Measurements from ENCODE around the gene TSGA10. TPM values are rescaled to one million over a fixed set of nuclear protein-coding genes. Genes with fewer than 3 reads are reported as not detected.
A peak's percentile ranks its signal among the peaks of the same experiment; 100 is the strongest.
"Not testable (repeated sequence)": the region's sequence is repeated elsewhere in the genome, so short reads cannot be mapped to it uniquely, and the experiment has no call there.

Gene TSGA10
- total and polyA plus RNA-seq, 2 donors from 2014 or later, result 5.3 to 16.1 TPM

DNA sequence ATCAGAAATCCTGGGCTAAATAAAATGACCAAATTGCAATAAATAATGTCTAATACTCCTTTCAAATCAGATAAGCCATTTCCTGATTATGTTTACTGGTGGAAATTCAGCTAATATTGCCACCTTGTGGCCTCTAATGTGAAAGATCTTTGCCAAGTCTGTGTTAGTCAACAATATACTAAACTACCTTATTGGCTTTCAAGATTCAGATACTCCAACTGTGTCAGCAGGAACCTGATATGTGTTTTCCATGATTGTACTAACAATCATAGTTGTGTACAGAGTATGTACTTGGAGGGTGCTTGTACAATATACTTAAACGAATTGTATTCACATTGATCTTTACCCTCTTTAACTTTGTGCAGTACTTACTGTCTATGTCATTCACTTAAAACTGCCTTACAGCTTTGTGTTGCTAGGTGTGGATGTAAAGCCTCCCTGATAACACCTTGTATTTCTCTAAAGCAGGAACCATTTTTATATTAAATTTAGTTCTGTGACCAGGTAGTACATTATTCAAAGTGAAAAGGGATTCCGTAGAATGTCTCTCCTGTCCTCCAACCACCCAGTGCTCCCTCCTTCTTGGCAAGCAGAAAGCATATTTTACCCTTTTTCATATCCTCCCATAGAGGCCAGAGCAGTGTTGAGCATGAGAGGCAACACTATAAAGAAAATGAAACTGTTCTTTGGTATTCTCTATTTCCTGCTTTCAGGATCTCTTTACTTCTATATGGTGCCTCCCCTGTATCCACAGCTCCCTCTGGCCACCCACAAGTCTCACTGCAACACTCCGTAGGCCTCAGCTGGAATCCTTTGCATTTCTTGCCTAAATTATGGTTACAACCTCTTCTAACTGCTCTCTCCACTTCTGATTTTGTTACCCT is 88.4 kb downstream of the TSGA10 start:
- DNase-seq (peak in 2 of 5 donors; percentile 53 to 63), FAIRE-seq (peak; percentile 76)
- H3K9me3 ChIP-seq (ENCODE audit: control insufficient read depth in 2 of 3, insufficient read depth in 1 of 3, low read length in 3 of 3), result no peaks in the 10 kb centered on the region
- peaks cover 0 to 4% (median 0%) of the 10 kb centered on the region in 3 donors for H3K4me1 ChIP-seq (ENCODE audit: control insufficient read depth in 2 of 3, insufficient read depth in 2 of 3, low read depth in 1 of 3, low read length in 3 of 3)
- H3K36me3 ChIP-seq (ENCODE audit: control insufficient read depth in 2 of 3, insufficient read depth in 3 of 3, low read length in 3 of 3), result no peaks in the 10 kb centered on the region
- H3K27me3 ChIP-seq (ENCODE audit: control insufficient read depth, insufficient read depth, low read length), result no peaks in the 10 kb centered on the region
- no peak overlapping the region for H3K4me3 ChIP-seq (ENCODE audit: low read length in 3 of 3)
- H3K9ac ChIP-seq (ENCODE audit: low read length in 3 of 3), result no peak overlapping the region
- intact Hi-C loops (cut with DNase I), result no loop called here
- TF ChIP-seq, protein P1, sequence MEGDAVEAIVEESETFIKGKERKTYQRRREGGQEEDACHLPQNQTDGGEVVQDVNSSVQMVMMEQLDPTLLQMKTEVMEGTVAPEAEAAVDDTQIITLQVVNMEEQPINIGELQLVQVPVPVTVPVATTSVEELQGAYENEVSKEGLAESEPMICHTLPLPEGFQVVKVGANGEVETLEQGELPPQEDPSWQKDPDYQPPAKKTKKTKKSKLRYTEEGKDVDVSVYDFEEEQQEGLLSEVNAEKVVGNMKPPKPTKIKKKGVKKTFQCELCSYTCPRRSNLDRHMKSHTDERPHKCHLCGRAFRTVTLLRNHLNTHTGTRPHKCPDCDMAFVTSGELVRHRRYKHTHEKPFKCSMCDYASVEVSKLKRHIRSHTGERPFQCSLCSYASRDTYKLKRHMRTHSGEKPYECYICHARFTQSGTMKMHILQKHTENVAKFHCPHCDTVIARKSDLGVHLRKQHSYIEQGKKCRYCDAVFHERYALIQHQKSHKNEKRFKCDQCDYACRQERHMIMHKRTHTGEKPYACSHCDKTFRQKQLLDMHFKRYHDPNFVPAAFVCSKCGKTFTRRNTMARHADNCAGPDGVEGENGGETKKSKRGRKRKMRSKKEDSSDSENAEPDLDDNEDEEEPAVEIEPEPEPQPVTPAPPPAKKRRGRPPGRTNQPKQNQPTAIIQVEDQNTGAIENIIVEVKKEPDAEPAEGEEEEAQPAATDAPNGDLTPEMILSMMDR (IDR thresholded peaks at IDR 0.05; ENCODE audit: borderline replicate concordance, extremely low read depth, insufficient read depth), result peak; percentile 25
- H3K27ac ChIP-seq (ENCODE audit: low read depth in 2 of 2, low read length in 2 of 2), result no peak overlapping the region

DNA sequence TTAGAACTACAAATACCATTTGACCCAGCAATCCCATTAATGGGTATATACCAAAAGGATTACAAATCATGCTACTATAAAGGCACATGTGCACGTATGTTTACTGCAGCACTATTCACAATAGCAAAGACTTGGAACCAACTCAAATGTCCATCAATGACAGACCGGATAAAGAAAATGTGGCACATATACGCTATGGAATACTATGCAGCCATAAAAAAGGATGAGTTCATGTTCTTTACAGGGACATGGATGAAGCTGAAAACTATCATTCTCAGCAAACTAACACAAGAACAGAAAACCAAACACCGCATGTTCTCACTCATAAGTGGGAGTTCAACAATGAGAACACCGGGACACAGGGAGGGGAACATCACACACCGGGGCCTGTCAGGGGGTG is 105.6 kb downstream of the TSGA10 start:
- H3K9me3 ChIP-seq (ENCODE audit: control insufficient read depth in 2 of 3, insufficient read depth in 1 of 3, low read length in 3 of 3); H3K4me1 ChIP-seq (ENCODE audit: control insufficient read depth in 2 of 3, insufficient read depth in 2 of 3, low read depth in 1 of 3, low read length in 3 of 3); H3K9ac ChIP-seq (ENCODE audit: low read length in 3 of 3); H3K27me3 ChIP-seq (ENCODE audit: control insufficient read depth, insufficient read depth, low read length); FAIRE-seq; H3K27ac ChIP-seq (ENCODE audit: low read depth in 2 of 2, low read length in 2 of 2); H3K36me3 ChIP-seq (ENCODE audit: control insufficient read depth in 2 of 3, insufficient read depth in 3 of 3, low read length in 3 of 3); H3K4me3 ChIP-seq (ENCODE audit: low read length in 3 of 3); DNase-seq; intact Hi-C loops (cut with DNase I): not testable (repeated sequence)

DNA sequence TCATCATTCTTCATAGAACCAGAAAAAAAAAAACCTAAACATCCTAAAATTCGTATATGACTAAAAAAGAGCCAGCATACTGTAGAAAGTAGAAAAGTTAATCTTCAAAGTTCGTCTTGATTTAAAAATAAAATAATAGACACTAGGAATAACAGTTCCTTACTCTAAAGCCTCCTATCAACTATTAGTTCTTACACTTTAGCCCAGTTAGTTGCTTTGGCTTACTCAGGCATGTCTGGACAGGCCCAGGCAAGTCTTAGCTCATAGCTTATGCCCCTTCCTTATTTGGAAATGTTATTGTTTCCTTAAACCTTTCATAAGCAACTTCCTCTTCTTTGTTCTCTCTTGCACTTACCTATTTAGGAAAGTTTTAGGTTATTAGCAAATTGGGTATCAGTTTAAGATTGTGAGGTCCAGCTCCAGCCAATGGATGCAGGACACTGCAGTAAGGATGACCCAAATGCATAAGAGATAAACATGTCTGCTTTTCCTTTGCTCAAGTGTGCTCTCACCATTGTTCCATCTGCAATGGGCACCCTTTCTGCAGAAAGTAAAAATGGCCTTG is 113.9 kb downstream of the TSGA10 start:
- H3K27me3 ChIP-seq (ENCODE audit: control insufficient read depth, insufficient read depth, low read length); H3K9me3 ChIP-seq (ENCODE audit: control insufficient read depth in 2 of 3, insufficient read depth in 1 of 3, low read length in 3 of 3); DNase-seq; H3K27ac ChIP-seq (ENCODE audit: low read depth in 2 of 2, low read length in 2 of 2); intact Hi-C loops (cut with DNase I); H3K36me3 ChIP-seq (ENCODE audit: control insufficient read depth in 2 of 3, insufficient read depth in 3 of 3, low read length in 3 of 3); FAIRE-seq; H3K4me3 ChIP-seq (ENCODE audit: low read length in 3 of 3); H3K4me1 ChIP-seq (ENCODE audit: control insufficient read depth in 2 of 3, insufficient read depth in 2 of 3, low read depth in 1 of 3, low read length in 3 of 3); H3K9ac ChIP-seq (ENCODE audit: low read length in 3 of 3): not testable (repeated sequence)

DNA sequence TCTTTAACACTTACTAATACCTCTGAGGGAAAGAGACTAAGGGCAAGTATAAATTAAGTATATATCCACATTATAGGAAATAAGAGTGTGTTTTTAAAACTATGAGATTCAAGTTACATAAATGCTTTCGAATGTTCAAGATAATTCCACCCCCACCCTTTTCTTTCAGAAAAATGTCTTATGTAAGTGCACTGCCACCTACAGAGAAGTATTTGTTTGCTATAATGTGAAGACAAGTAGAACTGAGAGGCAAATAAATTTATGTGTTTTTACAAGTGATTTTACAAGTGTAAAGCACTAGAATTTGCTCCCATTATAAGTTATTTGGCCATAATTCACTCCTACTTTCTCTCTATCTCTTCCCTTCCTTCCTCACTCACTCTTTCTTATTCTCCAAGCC is 118.8 kb downstream of the TSGA10 start:
- no peak overlapping the region for H3K9ac ChIP-seq (ENCODE audit: low read length in 3 of 3)
- no peak overlapping the region for H3K27ac ChIP-seq (ENCODE audit: low read depth in 2 of 2, low read length in 2 of 2)
- no peaks in the 10 kb centered on the region for H3K27me3 ChIP-seq (ENCODE audit: control insufficient read depth, insufficient read depth, low read length)
- TF ChIP-seq, protein P1 (IDR thresholded peaks at IDR 0.05; ENCODE audit: borderline replicate concordance, extremely low read depth, insufficient read depth), result no peak
- FAIRE-seq (no peak), DNase-seq (no peak)
- no peaks in the 10 kb centered on the region for H3K9me3 ChIP-seq (ENCODE audit: control insufficient read depth in 2 of 3, insufficient read depth in 1 of 3, low read length in 3 of 3)
- H3K36me3 ChIP-seq (ENCODE audit: control insufficient read depth in 2 of 3, insufficient read depth in 3 of 3, low read length in 3 of 3), result no peaks in the 10 kb centered on the region
- intact Hi-C loops (cut with DNase I), result no loop called here
- no peak overlapping the region for H3K4me3 ChIP-seq (ENCODE audit: low read length in 3 of 3)
- no peaks in the 10 kb centered on the region for H3K4me1 ChIP-seq (ENCODE audit: control insufficient read depth in 2 of 3, insufficient read depth in 2 of 3, low read depth in 1 of 3, low read length in 3 of 3)

All from kidney (tissue), 14 donors.